ENCODE results near the gene C2CD4D.

The C2CD4D gene

GRCh38 chr1:151832318-151832980 lies 7.2 kb downstream of the C2CD4D start:
- Histone ChIP-seq H3K27ac (ENCODE audit: extremely low read depth, low read depth, low read length) (no peak overlapping the region), H3K9me3 (ENCODE audit: control insufficient read depth, insufficient read depth, low read depth, low read length) (no peaks in the 10 kb centered on the region), H3K36me3 (ENCODE audit: control insufficient read depth in 2 of 2, insufficient read depth in 1 of 2, low read length in 2 of 2) (no peaks in the 10 kb centered on the region), H3K4me3 (ENCODE audit: low read depth, low read length) (no peak overlapping the region), H3K4me1 (ENCODE audit: control insufficient read depth, insufficient read depth, low read length) (peaks cover 2% of the 10 kb centered on the region)
- ChIA-PET POLR2A (no interaction called here), CTCF (interaction anchor here (0.5 to 1.0 kb wide), 3 partner anchors 69 to 1555 kb away, joined by 4 to 5 read pairs (median 5); partner anchors contain the start of gene MRPL9)
- TF ChIP-seq ZNF529 (tag by site-specific recombination; IDR thresholded peaks at IDR 0.05; ENCODE audit: insufficient replicate concordance) (no peak), ZBTB48 (tag by site-specific recombination; IDR thresholded peaks at IDR 0.05) (peak; percentile 58; the same call in 1 of the 2 replicates), ZNF155 (tag by site-specific recombination; IDR thresholded peaks at IDR 0.05) (no peak), PRDM1 (tag by site-specific recombination; IDR thresholded peaks at IDR 0.05) (no peak), ZBTB17 (tag by site-specific recombination; IDR thresholded peaks at IDR 0.05) (peak; percentile 94), ZBTB49 (tag by site-specific recombination; IDR thresholded peaks at IDR 0.05; ENCODE audit: low read depth) (no peak), GLIS2 (tag by site-specific recombination; IDR thresholded peaks at IDR 0.05) (no peak), ZIC2 (tag by site-specific recombination; IDR thresholded peaks at IDR 0.05) (peak; percentile 62)

GRCh38 chr1:151831605-151832004 lies 8.0 kb downstream of the C2CD4D start, which contains the start of gene RORC:
RORC (minus strand) TSS chr1:151831802; CDS start chr1:151831764, 38 bp downstream.
- ChIA-PET POLR2A (no interaction called here), CTCF (interaction anchor here (1.0 kb wide), 1 partner anchor 238 kb away, joined by 5 read pairs; no protein-coding TSS in a partner anchor)
- H3K36me3 ChIP-seq (ENCODE audit: control insufficient read depth in 2 of 2, insufficient read depth in 1 of 2, low read length in 2 of 2) = no peaks in the 10 kb centered on the region
- peaks cover 2% of the 10 kb centered on the region for H3K4me1 ChIP-seq (ENCODE audit: control insufficient read depth, insufficient read depth, low read length)
- H3K4me3 ChIP-seq (ENCODE audit: low read depth, low read length) = no peak within 1 kb of the TSS
- no peaks in the 10 kb centered on the region for H3K9me3 ChIP-seq (ENCODE audit: control insufficient read depth, insufficient read depth, low read depth, low read length)
- H3K27ac ChIP-seq (ENCODE audit: extremely low read depth, low read depth, low read length) = no peak within 1 kb of the TSS
- TF ChIP-seq ZNF791 (tag by site-specific recombination; IDR thresholded peaks at IDR 0.05) = no peak
- no peak for TF ChIP-seq ZNF26 (tag by site-specific recombination; IDR thresholded peaks at IDR 0.05)
- TF ChIP-seq ZNF324 (tag by site-specific recombination; IDR thresholded peaks at IDR 0.05) = no peak
- TF ChIP-seq EGR2 (tag by site-specific recombination; IDR thresholded peaks at IDR 0.05; ENCODE audit: low read depth) = no peak
- no peak for TF ChIP-seq ZNF132 (tag by site-specific recombination; IDR thresholded peaks at IDR 0.05; ENCODE audit: borderline replicate concordance)
- TF ChIP-seq ZIC2 (tag by site-specific recombination; IDR thresholded peaks at IDR 0.05) = peak; percentile 22; the same call in 1 of the 2 replicates
- TF ChIP-seq ZNF626 (tag by site-specific recombination; IDR thresholded peaks at IDR 0.05) = no peak
- 0 out of 2 replicates have a peak, but pooled peaks have one; percentile 17 for TF ChIP-seq KLF17 (tag by site-specific recombination; IDR thresholded peaks at IDR 0.05)
- peak; percentile 37; the same call in 1 of the 2 replicates for TF ChIP-seq SP2 (tag by site-specific recombination; IDR thresholded peaks at IDR 0.05)
- TF ChIP-seq ZNF654 (tag by site-specific recombination; IDR thresholded peaks at IDR 0.05; ENCODE audit: low read depth) = no peak
- TF ChIP-seq ZNF624 (tag by site-specific recombination; IDR thresholded peaks at IDR 0.05) = no peak
- TF ChIP-seq ZBTB21 (tag by site-specific recombination; IDR thresholded peaks at IDR 0.05) = no peak
- no peak for TF ChIP-seq ZNF280D (tag by site-specific recombination; IDR thresholded peaks at IDR 0.05)
- TF ChIP-seq ZBTB17 (tag by site-specific recombination; IDR thresholded peaks at IDR 0.05) = peak; percentile 78; the same call in 1 of the 2 replicates
- no peak for TF ChIP-seq ZNF701 (tag by site-specific recombination; IDR thresholded peaks at IDR 0.05)
- TF ChIP-seq ZNF398 (tag by site-specific recombination; IDR thresholded peaks at IDR 0.05) = no peak

Data from HEK293 (cell line).